Stomach (tissue), 4 donors: ENCODE results near the gene CREB3L1.

Experiments used
- CTCF ChIP-seq, 7 experiments: fragments of 450-650 bp in 4 of 7; fragments of 200-600 bp in 3 of 7; sonication (generic) in 3 of 7; IDR thresholded peaks; one replicate each; pipeline ENCODE4 v1.5.1; 2016 to 2019; ENCODE audit warnings: antibody characterized with exemption in 7 of 7, control low read depth in 2 of 7, mild to moderate bottlenecking in 1 of 7
- EP300 ChIP-seq: sonication (generic); formaldehyde crosslinking; IDR thresholded peaks from one replicate; pipeline ENCODE4 v1.6.1; 2017; ENCODE audit warnings: antibody characterized with exemption
- POLR2A ChIP-seq, 4 donors: fragments of 450-650 bp; IDR thresholded peaks; one replicate each; pipeline ENCODE4 v1.6.1; 2016; ENCODE audit warnings: antibody characterized with exemption in 4 of 4, control low read depth in 2 of 4, mild to moderate bottlenecking in 1 of 4, moderate library complexity in 1 of 4
- POLR2AphosphoS5 ChIP-seq, 3 donors: sonication (generic); formaldehyde crosslinking; IDR thresholded peaks; one replicate each; pipeline ENCODE4 v1.6.1; 2016; ENCODE audit warnings: antibody characterized with exemption in 3 of 3

- TF ChIP-seq CTCF (IDR thresholded peaks at IDR 0.05) (no peak), POLR2A (IDR thresholded peaks at IDR 0.05) (no peak), POLR2AphosphoS5 (IDR thresholded peaks at IDR 0.05) (no peak), EP300 (no peak)
Measured at GRCh38 chr11:46300270-46300669, 22.8 kb downstream of the CREB3L1 start.
